ENCODE measurements around the gene FAM186B. TPM values are rescaled to one million over a fixed set of nuclear protein-coding genes. Genes with fewer than 3 reads are reported as not detected.

The FAM186B gene
- total RNA-seq, 1 experiment from 2014 or later, result 0.42 TPM

DNA sequence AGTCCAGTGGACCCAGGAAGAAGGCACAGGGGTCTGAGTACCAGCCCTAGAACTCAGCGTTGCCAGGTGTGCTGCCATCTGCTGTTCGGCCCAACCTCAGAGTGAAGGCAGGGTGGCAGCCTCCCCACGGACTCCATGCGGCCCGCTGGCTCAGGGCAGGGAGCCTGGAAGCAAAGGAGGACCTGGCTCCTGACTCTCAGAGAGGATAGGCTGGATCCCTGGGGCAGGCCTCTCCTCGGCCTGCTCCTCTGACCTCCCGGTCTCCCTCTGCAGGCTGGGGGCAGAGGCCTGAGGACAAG lies 47.6 kb downstream of the FAM186B start:
- peaks cover 10 to 35% of the 10 kb centered on the region in 2 experiments for H3K36me3 ChIP-seq (ENCODE audit: control insufficient read depth in 1 of 2, insufficient read depth in 2 of 2, low read length in 2 of 2)
- no peak overlapping the region for H3K4me2 ChIP-seq (ENCODE audit: low read length)
- H3K4me1 ChIP-seq (ENCODE audit: control insufficient read depth in 1 of 2, insufficient read depth in 2 of 2, low read length in 2 of 2), result peaks cover 0 to 5% of the 10 kb centered on the region in 2 experiments; a peak in 2 of 4 replicates
- H3K9ac ChIP-seq (ENCODE audit: low read length), result no peak overlapping the region
- DNase-seq (ENCODE audit: low read depth, low spot score), result no peak
- ATAC-seq, result peak; percentile 56
- TF ChIP-seq EGR1 (IDR thresholded peaks at IDR 0.05; ENCODE audit: low read depth) (no peak), SP1 (IDR thresholded peaks at IDR 0.05; ENCODE audit: low read depth) (no peak), FOSL1 (IDR thresholded peaks at IDR 0.05; ENCODE audit: low read depth) (no peak)
- TF ChIP-seq, protein P1, sequence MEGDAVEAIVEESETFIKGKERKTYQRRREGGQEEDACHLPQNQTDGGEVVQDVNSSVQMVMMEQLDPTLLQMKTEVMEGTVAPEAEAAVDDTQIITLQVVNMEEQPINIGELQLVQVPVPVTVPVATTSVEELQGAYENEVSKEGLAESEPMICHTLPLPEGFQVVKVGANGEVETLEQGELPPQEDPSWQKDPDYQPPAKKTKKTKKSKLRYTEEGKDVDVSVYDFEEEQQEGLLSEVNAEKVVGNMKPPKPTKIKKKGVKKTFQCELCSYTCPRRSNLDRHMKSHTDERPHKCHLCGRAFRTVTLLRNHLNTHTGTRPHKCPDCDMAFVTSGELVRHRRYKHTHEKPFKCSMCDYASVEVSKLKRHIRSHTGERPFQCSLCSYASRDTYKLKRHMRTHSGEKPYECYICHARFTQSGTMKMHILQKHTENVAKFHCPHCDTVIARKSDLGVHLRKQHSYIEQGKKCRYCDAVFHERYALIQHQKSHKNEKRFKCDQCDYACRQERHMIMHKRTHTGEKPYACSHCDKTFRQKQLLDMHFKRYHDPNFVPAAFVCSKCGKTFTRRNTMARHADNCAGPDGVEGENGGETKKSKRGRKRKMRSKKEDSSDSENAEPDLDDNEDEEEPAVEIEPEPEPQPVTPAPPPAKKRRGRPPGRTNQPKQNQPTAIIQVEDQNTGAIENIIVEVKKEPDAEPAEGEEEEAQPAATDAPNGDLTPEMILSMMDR (IDR thresholded peaks at IDR 0.05 in 2 of 3, conservative IDR thresholded peaks at IDR 0.05 in 1 of 3; ENCODE audit: borderline replicate concordance in 1 of 3, insufficient read depth in 1 of 3, low read depth in 2 of 3, low read length in 2 of 3), result peak; percentile 19 to 41 (median 34); a peak in 4 of 6 replicates
- H3K9me2 ChIP-seq (ENCODE audit: insufficient read depth), result no peaks in the 10 kb centered on the region
- no peaks in the 10 kb centered on the region for H3K9me3 ChIP-seq (ENCODE audit: control insufficient read depth in 1 of 2, insufficient read depth in 1 of 2, low read depth in 1 of 2, low read length in 2 of 2)
- ChIA-PET POLR2A (no interaction called here), CTCF (interaction anchor here (1.3 to 2.1 kb wide), 2 partner anchors 199 to 226 kb away, joined by 4 to 8 read pairs; no protein-coding TSS in a partner anchor), RAD21 (ENCODE audit: low non-redundant PET in 1 of 2, low total read pairs in 2 of 2, uncharacterized antibody in 2 of 2, unreplicated experiment in 2 of 2) (interaction anchor here in 1 of 2 experiments (1.2 kb wide), 1 partner anchor 199 kb away, joined by 3 read pairs; no protein-coding TSS in a partner anchor)
- H3K4me3 ChIP-seq (replicated peaks in 1 of 2; ENCODE audit: low read depth in 1 of 2, low read length in 2 of 2), result no peak overlapping the region
- no peaks in the 10 kb centered on the region for H3K79me2 ChIP-seq (ENCODE audit: insufficient read depth, low read length)
- no peaks in the 10 kb centered on the region for H3K27me3 ChIP-seq (ENCODE audit: insufficient read depth, low read length)
- no peak overlapping the region for H2AFZ ChIP-seq (ENCODE audit: low read depth, low read length, poor library complexity, severe bottlenecking)
- intact Hi-C loops (cut with micrococcal nuclease), result no loop called here
- H4K20me1 ChIP-seq (ENCODE audit: insufficient read depth), result no peaks in the 10 kb centered on the region
- H3K27ac ChIP-seq (ENCODE audit: low read depth, low read length), result no peak overlapping the region; the same call in 1 of the 2 replicates
- BruUV-seq (replicated peaks), result no TSS peak

DNA sequence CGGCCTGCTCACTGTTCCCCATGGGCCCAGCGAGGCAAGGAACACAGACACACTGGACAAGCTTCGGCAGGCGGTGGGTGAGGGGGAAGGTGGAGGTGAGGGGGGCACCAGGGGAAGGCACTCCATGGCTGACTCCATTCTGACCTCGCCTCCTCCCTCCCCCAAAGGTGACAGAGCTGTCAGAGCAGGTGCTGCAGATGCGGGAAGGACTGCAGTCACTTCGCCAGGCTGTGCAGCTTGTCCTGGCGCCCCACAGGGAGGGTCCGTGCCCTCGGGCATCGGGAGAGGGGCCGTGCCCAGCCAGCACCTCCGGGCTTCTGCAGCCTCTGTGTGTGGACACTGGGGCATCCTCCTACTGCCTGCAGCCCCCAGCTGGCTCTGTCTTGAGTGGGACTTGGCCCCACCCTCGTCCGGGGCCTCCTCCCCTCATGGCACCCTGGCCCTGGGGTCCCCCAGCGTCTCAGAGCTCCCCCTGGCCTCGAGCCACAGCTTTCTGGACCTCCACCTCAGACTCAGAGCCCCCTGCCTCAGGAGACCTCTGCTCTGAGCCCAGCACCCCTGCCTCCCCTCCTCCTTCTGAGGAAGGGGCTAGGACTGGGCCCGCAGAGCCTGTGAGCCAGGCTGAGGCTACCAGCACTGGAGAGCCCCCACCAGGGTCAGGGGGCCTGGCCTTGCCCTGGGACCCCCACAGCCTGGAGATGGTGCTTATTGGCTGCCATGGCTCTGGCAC lies 48.1 kb downstream of the FAM186B start:
- intact Hi-C loops (cut with micrococcal nuclease), result no loop called here
- RAD21 ChIA-PET (ENCODE audit: low non-redundant PET in 1 of 2, low total read pairs in 2 of 2, uncharacterized antibody in 2 of 2, unreplicated experiment in 2 of 2), result no interaction called here
- Histone ChIP-seq H4K20me1 (ENCODE audit: insufficient read depth) (no peaks in the 10 kb centered on the region), H3K27me3 (ENCODE audit: insufficient read depth, low read length) (no peaks in the 10 kb centered on the region), H3K79me2 (ENCODE audit: insufficient read depth, low read length) (no peaks in the 10 kb centered on the region), H3K36me3 (ENCODE audit: control insufficient read depth in 1 of 2, insufficient read depth in 2 of 2, low read length in 2 of 2) (peaks cover 6 to 30% of the 10 kb centered on the region in 2 experiments), H2AFZ (ENCODE audit: low read depth, low read length, poor library complexity, severe bottlenecking) (no peak overlapping the region), H3K4me1 (ENCODE audit: control insufficient read depth in 1 of 2, insufficient read depth in 2 of 2, low read length in 2 of 2) (peaks cover 0 to 5% of the 10 kb centered on the region in 2 experiments; a peak in 2 of 4 replicates), H3K4me2 (ENCODE audit: low read length) (no peak overlapping the region), H3K9me2 (ENCODE audit: insufficient read depth) (no peaks in the 10 kb centered on the region), H3K9me3 (ENCODE audit: control insufficient read depth in 1 of 2, insufficient read depth in 1 of 2, low read depth in 1 of 2, low read length in 2 of 2) (no peaks in the 10 kb centered on the region), H3K9ac (ENCODE audit: low read length) (no peak overlapping the region), H3K27ac (ENCODE audit: low read depth, low read length) (no peak overlapping the region; the same call in 1 of the 2 replicates), H3K4me3 (replicated peaks in 1 of 2; ENCODE audit: low read depth in 1 of 2, low read length in 2 of 2) (no peak overlapping the region)
- CTCF ChIA-PET, result interaction anchor here (1.3 to 2.1 kb wide), 2 partner anchors 199 to 226 kb away, joined by 4 to 8 read pairs; no protein-coding TSS in a partner anchor
- POLR2A ChIA-PET, result no interaction called here
- BruUV-seq (replicated peaks), result no TSS peak
- no peak for ATAC-seq
- no peak for DNase-seq (ENCODE audit: low read depth, low spot score)
- TF ChIP-seq JUND (IDR thresholded peaks at IDR 0.05) (no peak), ELF1 (IDR thresholded peaks at IDR 0.05; ENCODE audit: borderline replicate concordance, low read depth) (no peak), POLR2AphosphoS5 (IDR thresholded peaks at IDR 0.05; ENCODE audit: low read depth, low read length) (0 out of 2 replicates have a peak, but pooled peaks have one; percentile 10), RAD21 (IDR thresholded peaks at IDR 0.05; ENCODE audit: low read depth) (no peak), CBX3 (IDR thresholded peaks at IDR 0.05; ENCODE audit: low read depth) (no peak), SIN3A (IDR thresholded peaks at IDR 0.05; ENCODE audit: low read depth) (no peak), YY1 (IDR thresholded peaks at IDR 0.05; ENCODE audit: extremely low read depth, insufficient replicate concordance, low read depth, low read length) (no peak)
- TF ChIP-seq, protein P2, sequence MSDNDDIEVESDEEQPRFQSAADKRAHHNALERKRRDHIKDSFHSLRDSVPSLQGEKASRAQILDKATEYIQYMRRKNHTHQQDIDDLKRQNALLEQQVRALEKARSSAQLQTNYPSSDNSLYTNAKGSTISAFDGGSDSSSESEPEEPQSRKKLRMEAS (IDR thresholded peaks at IDR 0.05), result no peak
- TF ChIP-seq, protein P3, sequence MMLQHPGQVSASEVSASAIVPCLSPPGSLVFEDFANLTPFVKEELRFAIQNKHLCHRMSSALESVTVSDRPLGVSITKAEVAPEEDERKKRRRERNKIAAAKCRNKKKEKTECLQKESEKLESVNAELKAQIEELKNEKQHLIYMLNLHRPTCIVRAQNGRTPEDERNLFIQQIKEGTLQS (IDR thresholded peaks at IDR 0.05), result no peak
